Medulla oblongata (tissue), 1 donor: Measurements from ENCODE around the gene ZNF488.

ENCODE experiments used
- DNase-seq: peaks from one replicate; pipeline ENCODE4 v3.0.0-alpha.2; 2015; ENCODE audit errors: extremely low spot score

ZNF488 gene

DNA sequence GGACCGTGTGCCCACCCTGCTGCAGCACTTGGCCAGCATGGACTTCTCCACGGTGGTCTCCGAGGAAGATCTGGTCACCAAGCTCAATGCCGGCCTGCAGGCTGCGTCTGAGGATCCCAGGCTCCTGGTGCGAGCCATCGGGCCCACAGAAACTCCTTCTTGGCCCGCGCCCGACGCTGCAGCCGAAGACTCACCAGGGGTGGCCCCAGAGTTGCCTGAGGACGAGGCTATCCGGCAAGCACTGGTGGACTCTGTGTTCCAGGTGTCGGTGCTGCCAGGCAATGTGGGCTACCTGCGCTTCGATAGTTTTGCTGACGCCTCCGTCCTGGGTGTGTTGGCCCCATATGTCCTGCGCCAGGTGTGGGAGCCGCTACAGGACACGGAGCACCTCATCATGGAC is 34.6 kb downstream of the ZNF488 start:
- DNase-seq, result no peak

DNA sequence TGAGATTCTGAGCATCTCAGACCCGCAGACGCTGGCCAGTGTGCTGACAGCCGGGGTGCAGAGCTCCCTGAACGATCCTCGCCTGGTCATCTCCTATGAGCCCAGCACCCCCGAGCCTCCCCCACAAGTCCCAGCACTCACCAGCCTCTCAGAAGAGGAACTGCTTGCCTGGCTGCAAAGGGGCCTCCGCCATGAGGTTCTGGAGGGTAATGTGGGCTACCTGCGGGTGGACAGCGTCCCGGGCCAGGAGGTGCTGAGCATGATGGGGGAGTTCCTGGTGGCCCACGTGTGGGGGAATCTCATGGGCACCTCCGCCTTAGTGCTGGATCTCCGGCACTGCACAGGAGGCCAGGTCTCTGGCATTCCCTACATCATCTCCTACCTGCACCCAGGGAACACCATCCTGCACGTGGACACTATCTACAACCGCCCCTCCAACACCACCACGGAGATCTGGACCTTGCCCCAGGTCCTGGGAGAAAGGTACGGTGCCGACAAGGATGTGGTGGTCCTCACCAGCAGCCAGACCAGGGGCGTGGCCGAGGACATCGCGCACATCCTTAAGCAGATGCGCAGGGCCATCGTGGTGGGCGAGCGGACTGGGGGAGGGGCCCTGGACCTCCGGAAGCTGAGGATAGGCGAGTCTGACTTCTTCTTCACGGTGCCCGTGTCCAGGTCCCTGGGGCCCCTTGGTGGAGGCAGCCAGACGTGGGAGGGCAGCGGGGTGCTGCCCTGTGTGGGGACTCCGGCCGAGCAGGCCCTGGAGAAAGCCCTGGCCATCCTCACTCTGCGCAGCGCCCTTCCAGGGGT is 35.2 kb downstream of the ZNF488 start:
- DNase-seq, result no peak

DNA sequence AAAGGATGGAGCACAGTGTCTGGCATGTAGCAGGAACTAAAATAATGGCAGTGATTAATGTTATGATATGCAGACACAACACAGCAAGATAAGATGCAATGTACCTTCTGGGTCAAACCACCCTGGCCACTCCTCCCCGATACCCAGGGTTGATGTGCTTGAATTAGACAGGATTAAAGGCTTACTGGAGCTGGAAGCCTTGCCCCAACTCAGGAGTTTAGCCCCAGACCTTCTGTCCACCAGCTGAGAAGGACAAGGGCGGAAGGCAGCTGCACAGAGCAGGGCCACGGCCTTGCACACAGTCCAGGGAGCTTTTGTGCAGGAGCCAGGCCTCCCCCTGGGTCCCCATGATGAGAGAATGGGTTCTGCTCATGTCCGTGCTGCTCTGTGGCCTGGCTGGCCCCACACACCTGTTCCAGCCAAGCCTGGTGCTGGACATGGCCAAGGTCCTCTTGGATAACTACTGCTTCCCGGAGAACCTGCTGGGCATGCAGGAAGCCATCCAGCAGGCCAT is 35.9 kb downstream of the ZNF488 start, which contains the start of gene RBP3:
RBP3 (plus strand) TSS at position 226 of the 514 bp plus-strand sequence; CDS start at position 348, 122 bp downstream.
- DNase-seq, result no peak

DNA sequence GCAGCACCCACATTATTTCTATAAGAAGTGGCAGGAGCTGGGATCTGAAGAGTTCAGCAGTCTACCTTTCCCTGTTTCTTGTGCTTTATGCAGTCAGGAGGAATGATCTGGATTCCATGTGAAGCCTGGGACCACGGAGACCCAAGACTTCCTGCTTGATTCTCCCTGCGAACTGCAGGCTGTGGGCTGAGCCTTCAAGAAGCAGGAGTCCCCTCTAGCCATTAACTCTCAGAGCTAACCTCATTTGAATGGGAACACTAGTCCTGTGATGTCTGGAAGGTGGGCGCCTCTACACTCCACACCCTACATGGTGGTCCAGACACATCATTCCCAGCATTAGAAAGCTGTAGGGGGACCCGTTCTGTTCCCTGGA is 36.8 kb downstream of the ZNF488 start:
- DNase-seq, result no peak

DNA sequence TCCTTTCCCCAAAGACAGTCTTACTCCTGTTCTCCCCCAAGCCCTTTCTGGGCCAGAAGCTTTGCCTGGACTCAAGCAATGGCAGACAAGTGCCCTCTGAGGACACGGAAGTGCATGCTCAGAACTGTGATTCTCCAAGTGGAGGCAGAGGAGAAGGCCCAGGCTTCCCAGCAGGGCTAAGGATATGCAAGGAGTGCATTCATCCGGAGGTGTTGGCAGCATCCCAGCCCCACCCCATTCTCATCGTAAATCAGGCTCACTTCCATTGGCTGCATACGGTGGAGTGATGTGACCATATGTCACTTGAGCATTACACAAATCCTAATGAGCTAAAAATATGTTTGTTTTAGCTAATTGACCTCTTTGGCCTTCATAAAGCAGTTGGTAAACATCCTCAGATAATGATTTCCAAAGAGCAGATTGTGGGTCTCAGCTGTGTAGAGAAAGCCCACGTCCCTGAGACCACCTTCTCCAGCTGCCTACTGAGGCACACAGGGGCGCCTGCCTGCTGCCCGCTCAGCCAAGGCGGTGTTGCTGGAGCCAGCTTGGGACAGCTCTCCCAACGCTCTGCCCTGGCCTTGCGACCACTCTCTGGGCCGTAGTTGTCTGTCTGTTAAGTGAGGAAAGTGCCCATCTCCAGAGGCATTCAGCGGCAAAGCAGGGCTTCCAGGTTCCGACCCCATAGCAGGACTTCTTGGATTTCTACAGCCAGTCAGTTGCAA is 37.4 kb downstream of the ZNF488 start:
- DNase-seq, result no peak

DNA sequence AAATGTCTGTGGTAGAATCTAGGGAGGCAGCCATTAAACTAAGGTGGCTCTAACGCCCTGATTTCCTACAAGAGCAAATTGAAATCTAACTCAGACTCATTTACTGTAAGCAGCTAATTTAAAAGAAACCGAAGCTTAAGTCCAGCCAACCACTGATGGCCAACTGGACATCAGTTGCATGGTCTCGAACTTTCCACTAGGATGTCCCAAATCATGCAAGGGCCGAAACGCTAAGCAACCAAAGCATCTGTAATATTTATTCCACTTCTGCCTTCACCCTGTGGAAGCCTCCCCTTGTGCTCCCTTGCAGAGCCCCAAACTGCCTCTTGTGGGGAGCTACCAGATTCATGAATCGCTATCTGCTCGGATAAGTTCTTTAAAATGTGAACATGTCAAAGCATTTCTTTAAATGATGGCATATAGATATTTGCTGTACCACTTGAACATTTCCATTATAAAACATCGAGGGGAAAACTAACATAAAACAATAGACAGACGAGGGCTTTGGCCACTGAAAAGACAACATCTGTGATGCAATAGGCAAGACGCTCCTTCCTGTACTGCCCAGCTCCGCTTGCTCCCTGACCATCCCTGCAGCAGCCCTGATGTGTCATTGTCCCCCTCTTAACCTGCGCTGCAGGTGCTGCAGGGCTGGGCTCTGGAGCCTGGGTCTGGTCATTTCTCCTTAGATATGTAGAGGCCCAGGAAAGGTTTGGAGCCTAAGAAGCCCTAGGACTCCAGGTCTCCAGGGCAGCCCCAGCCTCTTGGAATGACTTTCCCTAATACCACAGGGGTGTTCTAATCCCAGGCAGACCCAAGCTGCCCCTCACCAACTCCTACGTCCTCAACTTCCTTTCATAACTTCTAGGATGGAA is 38.9 kb downstream of the ZNF488 start:
- DNase-seq, result no peak

DNA sequence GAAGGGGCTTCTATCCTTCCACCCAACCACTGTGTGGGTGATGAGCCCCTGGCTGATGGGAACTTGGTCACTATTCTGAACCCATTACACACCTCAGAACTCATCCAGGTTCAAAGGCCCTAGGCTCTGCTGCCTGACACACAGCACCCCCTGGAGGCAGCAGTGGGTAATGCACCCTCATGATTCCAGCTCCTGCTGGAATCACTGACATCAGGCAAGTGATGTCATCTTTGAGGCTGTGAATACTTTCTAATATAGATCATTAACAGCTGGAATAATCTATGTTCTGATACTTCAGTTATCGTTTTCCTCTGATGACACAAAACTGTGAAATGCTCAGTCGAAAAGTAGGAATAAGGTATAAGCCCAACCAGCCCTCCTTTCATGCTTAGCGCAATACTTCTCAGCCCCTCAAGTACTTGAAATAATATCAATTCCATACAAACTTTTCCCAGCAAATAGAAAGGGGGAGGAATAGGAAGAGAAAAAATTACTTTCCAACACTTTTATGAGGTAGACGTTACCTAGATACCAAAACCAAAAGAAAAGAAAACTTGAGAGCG is 43.4 kb downstream of the ZNF488 start:
- peak; percentile 44 for DNase-seq

DNA sequence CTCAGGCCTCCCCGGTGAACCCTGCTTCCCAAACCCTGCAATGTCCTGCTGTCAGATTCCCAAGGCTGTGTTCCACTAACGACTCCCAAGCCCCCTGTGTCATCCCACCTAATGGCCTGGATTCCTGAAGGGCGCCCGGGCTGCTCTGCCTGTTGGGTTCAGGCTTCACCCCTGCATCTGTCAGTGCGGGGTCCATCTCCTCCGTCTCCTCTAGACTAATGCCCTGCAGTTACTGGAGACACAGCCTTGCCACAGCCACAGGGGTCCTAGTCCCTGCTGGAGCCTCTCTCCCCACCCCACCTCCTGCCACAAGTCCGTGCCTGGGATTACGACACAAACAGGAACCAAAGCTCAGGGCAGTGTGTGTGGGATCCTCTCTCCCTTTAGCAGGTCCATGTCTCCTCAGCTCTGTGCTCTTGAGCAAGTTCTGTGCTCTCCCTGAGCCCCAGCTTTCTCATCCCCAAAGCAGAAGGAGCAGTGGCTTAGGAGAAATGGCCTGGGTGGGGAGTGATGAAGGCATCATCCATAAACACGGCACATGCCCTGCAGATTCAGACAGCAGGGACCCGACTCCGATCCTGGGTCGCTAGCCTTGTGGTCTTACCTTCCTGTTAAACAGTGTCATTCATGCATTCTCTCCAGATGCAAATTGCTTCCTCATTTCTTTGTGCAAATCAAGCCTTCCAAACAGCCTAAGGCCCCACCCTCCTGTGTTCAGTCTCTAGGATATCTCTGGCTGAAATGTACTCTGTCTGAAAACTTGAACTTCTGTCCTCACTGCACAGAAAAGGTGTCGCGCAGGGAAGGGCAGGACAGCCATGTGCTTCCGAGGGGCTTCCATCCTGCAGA is 44.1 kb downstream of the ZNF488 start:
- DNase-seq, result no peak

DNA sequence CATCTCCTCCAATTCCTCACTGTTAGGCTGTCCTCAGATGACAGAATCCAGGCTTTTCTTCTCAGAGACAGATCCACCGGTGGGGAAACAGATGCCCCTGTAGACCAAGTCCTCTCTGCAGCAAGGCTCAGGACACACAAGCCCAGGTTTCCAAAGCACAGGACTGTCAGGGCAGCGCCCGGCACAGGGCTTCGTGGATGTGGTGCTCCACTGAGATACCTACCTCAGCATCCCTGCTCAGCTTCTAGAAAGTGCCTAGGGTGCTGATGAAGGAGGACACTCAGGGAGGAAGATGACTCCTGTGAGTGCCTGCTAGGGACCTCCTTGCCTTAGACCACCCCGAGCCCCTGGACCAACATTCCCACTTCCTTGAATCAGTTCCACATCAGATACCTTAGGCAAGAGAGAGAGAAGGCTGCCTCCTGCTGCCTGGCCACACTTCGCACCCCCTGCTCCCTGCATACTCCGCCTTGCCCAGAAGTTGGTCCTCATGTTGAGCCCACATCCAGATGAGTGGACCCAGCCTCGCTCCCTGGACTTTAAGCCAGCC is 44.8 kb downstream of the ZNF488 start:
- no peak for DNase-seq

DNA sequence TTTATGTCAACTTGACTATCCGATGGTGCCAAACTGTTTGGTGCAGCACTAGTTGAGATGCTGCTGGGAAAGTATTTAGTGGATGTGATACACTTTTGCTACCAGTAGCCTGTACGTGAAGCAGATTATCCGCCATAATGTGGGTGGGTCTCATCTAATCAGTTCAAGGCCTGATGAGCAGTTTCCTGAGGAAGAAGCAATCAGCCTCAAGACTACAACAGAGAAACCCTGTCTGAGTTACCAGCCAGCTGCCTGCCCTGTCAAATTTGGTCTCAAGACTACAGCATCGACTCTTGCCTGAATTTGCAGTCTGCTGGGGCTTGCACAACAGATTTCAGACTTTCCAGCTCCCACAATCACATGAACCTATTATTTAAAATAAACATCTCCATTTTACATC is 46.8 kb downstream of the ZNF488 start:
- no peak for DNase-seq

DNA sequence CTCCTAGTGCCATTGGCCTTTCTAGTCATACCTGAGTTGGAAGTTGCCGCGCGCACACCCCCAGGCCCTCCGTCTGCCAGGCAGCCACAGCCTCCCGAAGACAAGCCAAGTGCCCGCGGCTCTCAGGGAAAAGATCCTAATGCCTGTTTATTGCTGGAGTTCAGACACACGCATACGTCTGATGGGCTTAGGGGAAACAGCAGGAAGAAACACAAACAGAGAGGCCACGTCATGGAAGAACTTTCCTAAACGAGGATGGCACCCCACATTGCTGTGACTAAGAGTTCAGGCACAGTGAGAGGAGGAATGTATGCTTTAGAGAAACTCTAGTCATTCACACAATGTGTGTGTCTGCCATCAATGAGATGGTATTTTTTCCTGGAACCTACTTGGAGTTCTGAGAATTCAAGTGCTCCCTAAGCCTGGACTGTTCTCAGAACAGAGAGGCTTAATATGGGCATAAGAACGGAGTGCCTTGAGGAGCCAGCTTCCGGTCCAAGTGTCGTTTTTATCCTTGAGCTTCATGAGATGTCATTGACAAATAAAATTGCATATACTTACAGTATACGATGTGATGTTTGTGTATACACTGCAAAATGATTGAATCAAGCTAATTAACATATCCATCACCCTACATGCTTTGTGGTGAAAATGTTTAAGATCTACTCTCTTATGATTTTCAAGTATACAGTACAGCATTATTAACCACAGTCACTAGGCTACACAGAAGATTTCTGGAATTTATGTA is 47.5 kb downstream of the ZNF488 start:
- no peak for DNase-seq

DNA sequence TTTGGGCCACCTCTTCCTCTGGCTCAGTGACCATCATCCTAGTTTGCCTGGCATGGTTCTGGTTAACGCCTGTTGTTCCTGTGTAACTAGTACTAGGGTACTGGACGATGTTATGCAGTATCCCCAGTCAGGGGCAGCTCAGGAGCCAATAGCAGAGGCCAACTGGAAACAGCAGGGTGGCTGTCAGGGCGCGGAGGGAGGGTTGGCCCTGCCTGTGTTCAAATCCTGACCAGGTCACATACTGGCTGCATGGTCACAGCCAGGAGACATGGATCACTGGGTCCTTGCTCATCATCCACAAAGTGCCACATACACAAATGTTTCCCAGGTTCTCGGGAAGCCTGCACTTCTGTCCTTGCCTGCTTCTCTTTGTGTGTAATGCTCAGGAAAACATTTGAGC is 48.2 kb downstream of the ZNF488 start:
- no peak for DNase-seq

DNA sequence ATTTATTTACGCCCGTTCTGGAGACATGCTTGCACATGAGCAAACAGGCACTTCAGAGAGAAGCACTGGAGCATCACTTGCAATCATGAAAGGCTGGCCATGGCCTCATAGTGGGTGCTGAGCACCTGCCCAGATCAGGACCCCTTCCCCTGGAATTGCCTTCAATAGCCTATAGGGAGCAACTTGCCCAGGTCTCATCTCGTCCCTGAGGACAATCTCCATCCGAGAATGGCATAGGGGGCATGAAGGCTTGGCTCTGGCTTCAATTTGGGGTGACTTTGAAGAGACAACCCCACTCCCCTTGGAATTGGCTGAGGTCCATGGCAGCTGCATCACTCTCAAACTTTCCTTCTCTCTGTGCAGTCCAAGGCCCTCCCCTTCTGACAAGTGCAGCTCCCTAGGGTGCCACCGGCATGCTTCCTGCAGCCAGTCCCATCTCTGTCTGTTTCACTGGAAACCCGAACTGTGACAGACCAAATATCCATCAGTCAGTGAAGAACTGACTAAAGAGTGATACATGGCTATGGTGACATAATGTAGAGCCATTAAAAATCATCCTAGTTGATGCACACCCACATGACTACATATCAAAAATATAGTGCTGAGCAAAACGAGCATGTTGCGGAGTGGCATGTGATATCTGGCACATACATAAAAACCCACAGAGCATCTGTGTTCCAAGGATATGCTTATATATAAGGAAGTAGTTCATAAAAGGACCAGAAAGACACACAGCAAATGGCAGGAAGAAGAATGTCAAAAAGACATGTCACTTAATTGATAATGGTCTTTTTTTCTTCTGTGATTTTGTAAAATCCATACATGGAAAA is 49.4 kb downstream of the ZNF488 start:
- no peak for DNase-seq

DNA sequence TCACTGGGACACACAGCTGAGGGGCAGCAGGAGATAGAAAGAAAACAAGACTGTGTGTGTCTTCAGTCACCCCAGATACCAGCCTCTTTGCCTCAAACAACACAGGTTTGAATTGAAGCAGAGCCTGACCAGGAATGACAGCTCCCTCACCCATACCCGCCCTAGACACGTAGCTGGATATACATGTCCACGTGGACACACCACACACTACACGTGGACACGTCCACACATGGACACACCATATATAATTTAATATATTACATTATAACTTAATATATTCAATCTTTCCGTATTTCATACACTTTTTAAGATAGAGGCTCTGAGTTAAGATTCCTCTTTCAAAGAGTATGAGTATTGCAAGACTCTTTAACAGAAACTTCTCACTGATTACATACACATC is 50.6 kb downstream of the ZNF488 start:
- no peak for DNase-seq

DNA sequence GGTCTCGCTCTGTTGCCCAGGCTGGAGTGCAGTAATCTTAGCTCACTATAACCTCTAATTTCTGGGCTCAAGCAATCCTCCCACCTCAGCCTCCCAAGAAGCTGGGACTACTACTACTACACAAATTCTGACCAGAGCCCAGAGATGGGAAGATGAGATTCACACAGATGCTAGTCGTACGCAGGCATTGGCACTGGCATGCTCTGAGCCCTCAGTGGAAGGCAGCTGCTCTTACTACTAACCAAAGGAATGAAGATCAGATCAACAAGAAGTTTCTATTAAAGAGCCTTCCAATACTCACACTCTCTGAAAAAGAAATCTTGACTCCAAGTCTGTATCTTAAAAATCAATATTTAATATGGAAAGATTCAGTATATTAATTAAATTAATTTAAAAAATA is 51.1 kb downstream of the ZNF488 start:
- DNase-seq, result no peak

DNA sequence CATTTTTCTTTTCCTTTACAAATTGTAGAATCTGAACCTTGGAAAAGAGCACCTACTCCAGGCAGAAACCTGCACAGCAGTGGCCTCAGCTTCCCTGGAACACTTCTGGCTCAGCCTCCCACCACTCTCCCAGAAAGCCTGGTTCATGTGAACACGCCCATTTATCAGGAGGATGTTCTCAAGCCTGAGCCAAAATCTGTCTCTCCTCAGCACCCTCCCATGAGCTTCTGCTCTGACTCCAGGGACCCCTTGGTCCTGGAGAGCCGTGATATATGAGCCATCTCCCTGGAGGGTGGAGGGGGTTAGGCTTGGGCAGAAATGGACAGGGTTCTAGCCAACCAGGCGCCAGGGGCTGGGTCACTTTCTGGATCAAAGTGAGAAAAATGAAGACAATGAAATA is 51.7 kb downstream of the ZNF488 start:
- no peak for DNase-seq

DNA sequence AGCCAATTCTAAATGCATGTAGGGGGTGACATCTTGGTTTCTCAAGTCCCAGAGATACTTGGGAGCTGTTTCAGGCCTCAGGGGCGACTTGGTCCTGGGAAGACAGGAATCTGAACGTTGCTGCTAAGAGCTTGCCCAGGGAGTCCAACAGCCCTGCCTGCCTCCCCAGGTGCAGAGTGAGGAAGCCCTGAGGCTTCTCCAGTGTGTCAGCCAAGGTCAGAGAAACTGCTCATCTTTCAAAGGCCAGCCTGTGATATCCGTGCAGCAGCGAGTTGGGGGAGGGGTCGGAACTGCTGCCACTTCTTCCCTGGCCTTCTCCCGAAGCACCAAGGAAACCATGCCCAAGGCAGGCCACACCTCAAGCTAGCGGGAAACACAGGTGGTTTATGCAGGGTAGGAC is 52.1 kb downstream of the ZNF488 start:
- DNase-seq, result no peak

DNA sequence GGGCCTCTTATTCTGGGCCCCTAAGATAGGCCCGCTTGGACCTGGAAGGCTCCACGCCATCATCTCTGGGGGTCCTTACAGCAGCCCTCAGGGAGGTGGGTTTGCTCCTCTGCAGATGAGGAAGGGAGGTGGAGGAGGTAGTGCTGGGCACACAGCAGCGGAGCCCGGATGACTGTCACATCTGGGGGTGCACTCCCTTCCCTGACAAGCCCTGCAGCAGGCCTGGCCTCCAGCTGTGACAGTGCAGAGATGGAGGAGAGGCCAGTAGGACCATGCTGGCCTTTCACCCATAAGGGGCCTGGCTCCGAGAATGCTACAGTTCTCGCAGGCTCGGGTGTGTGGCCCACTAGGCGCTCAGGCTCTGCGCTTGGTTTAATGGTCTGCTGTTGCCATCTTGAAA is 52.6 kb downstream of the ZNF488 start:
- no peak for DNase-seq

DNA sequence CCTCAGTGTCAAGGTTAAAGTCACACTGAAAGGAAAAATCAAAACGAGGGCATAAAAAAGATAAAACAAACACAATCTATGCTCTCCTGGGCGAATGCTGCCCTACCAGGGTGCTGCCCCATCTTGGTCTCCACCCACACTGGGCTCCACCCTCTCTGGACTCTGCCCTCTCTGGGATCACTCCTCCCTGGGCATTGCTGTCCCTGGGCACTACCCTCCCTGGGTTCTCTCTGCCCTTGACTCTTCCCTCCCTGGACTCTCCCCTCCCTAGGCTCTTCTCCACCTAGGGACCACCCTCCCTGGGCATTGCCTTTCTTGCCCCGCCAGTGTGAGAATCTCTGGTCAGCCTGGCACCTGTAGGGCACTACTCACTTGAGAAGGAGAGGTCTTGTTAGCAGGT is 53.3 kb downstream of the ZNF488 start:
- no peak for DNase-seq
